Fibroblast of lung (primary cell): ENCODE data around the gene ADRM1. TPM values are rescaled to one million over a fixed set of nuclear protein-coding genes. Genes with fewer than 3 reads are reported as not detected.

ENCODE experiments used
- DNase-seq, 2 donors: peaks; one replicate each; pipeline versions ENCODE4 v3.0.0 to v3.0.0-alpha.2; 2010; ENCODE audit warnings: low read depth in 2 of 2
- H2AFZ ChIP-seq: 2 replicates; pipeline ENCODE4 v1.5.1; 2012; ENCODE audit warnings: low read length, control low read depth, inconsistent platforms
- H3K27ac ChIP-seq: 2 replicates; pipeline ENCODE4 v1.5.1; 2011; ENCODE audit warnings: low read length, control low read depth; ENCODE audit not compliant: insufficient read depth
- H3K27me3 ChIP-seq: 2 replicates; pipeline ENCODE4 v1.5.1; 2011; ENCODE audit warnings: mild to moderate bottlenecking, low read length; ENCODE audit not compliant: control insufficient read depth, insufficient read depth
- H3K36me3 ChIP-seq: 2 replicates; pipeline ENCODE4 v1.5.1; 2011; ENCODE audit warnings: low read length; ENCODE audit not compliant: control insufficient read depth, insufficient read depth
- H3K4me1 ChIP-seq: 2 replicates; pipeline ENCODE4 v1.5.1; 2011; ENCODE audit warnings: low read length; ENCODE audit not compliant: control insufficient read depth, insufficient read depth; ENCODE audit errors: extremely low read depth
- H3K4me2 ChIP-seq: 2 replicates; pipeline ENCODE4 v1.5.1; 2011; ENCODE audit warnings: low read length, control low read depth; ENCODE audit not compliant: insufficient read depth; ENCODE audit errors: extremely low read depth
- H3K4me3 ChIP-seq, 4 experiments: fragments of 200-600 bp in 1 of 4; sonication (generic) in 1 of 4; replicated peaks in 1 of 4; 2 replicates each; pipeline ENCODE4 v1.5.1; 2011 to 2016; ENCODE audit warnings: low read length in 4 of 4, low read depth in 3 of 4, mild to moderate bottlenecking in 3 of 4, control low read depth in 2 of 4, inconsistent platforms in 1 of 4, mixed read lengths in 1 of 4; ENCODE audit not compliant: insufficient read depth in 1 of 4; ENCODE audit errors: control extremely low read depth in 1 of 4
- H3K79me2 ChIP-seq: 2 replicates; pipeline ENCODE4 v1.5.1; 2012; ENCODE audit warnings: mild to moderate bottlenecking, low read length, inconsistent platforms; ENCODE audit not compliant: control insufficient read depth, insufficient read depth
- H3K9ac ChIP-seq: 2 replicates; pipeline ENCODE4 v1.5.1; 2011; ENCODE audit warnings: mild to moderate bottlenecking, low read length, control low read depth; ENCODE audit not compliant: insufficient read depth
- H3K9me3 ChIP-seq: 2 replicates; pipeline ENCODE4 v1.5.1; 2012; ENCODE audit warnings: low read depth, low read length; ENCODE audit not compliant: control insufficient read depth, insufficient read depth
- H4K20me1 ChIP-seq: 2 replicates; pipeline ENCODE4 v1.5.1; 2011; ENCODE audit warnings: low read length; ENCODE audit not compliant: control insufficient read depth, insufficient read depth; ENCODE audit errors: extremely low read depth
- CTCF ChIP-seq, 2 donors: IDR thresholded peaks in 1 of 2; conservative IDR thresholded peaks in 1 of 2; 1 replicate in 1 of 2; 2 replicates in 1 of 2; pipeline ENCODE4 v1.5.1; 2011 to 2012; ENCODE audit warnings: low read length in 2 of 2, control low read depth in 1 of 2, inconsistent platforms in 1 of 2, low read depth in 1 of 2, mild to moderate bottlenecking in 1 of 2
- EZH2 ChIP-seq: IDR thresholded peaks from 2 replicates; pipeline ENCODE4 v1.5.1; 2012; ENCODE audit warnings: low read length, control low read depth, mild to moderate bottlenecking; ENCODE audit errors: missing control alignments
- polyA plus RNA-seq, 2 donors: library from polyadenylated mRNA; depleted of rRNA in 1 of 2; stranded (reverse) in 1 of 2; unstranded in 1 of 2; fragments of >200 nt; gene quantifications; 2 replicates each; pipeline ENCODE4 v1.2.1, GENCODE V29; 2011 to 2012; ENCODE audit warnings: missing spikeins in 1 of 2
- total RNA-seq: library from RNA; depleted of rRNA; stranded (reverse); fragments of >200 nt; gene quantifications from 2 replicates; pipeline ENCODE4 v1.2.1, GENCODE V29; 2014

The ADRM1 gene
- total and polyA plus RNA-seq, 2 donors (not counting 1 experiment from before 2014, with no cell fraction given), result 41.2 to 71.3 TPM

GRCh38 chr20:62337558-62338293 is 34.9 kb downstream of the ADRM1 start:
- Histone ChIP-seq H4K20me1 (no peaks in the 10 kb centered on the region), H3K9ac (no peak overlapping the region), H3K4me1 (no peaks in the 10 kb centered on the region), H3K79me2 (no peaks in the 10 kb centered on the region), H3K27me3 (no peaks in the 10 kb centered on the region), H3K27ac (no peak overlapping the region), H3K4me3 (no peak overlapping the region), H3K4me2 (no peak overlapping the region), H2AFZ (no peak overlapping the region), H3K9me3 (no peaks in the 10 kb centered on the region), H3K36me3 (peaks cover 23% of the 10 kb centered on the region)
- no peak for DNase-seq
- TF ChIP-seq CTCF (conservative IDR thresholded peaks at IDR 0.05 in 1 of 2, IDR thresholded peaks at IDR 0.05 in 1 of 2; ENCODE audit: low read depth in 1 of 2, low read length in 2 of 2) (no peak), EZH2 (no peak)

GRCh38 chr20:62338294-62338620 is 35.5 kb downstream of the ADRM1 start:
- Histone ChIP-seq H3K27ac (no peak overlapping the region), H4K20me1 (no peaks in the 10 kb centered on the region), H3K4me1 (no peaks in the 10 kb centered on the region), H3K36me3 (peaks cover 23% of the 10 kb centered on the region), H2AFZ (no peak overlapping the region), H3K4me3 (no peak overlapping the region), H3K79me2 (no peaks in the 10 kb centered on the region), H3K9ac (no peak overlapping the region), H3K4me2 (no peak overlapping the region), H3K27me3 (no peaks in the 10 kb centered on the region), H3K9me3 (no peaks in the 10 kb centered on the region)
- no peak for DNase-seq
- no peak for TF ChIP-seq EZH2
- no peak for TF ChIP-seq CTCF (conservative IDR thresholded peaks at IDR 0.05 in 1 of 2, IDR thresholded peaks at IDR 0.05 in 1 of 2; ENCODE audit: low read depth in 1 of 2, low read length in 2 of 2)

GRCh38 chr20:62339647-62340062 is 36.9 kb downstream of the ADRM1 start:
- H3K4me1 ChIP-seq, result no peaks in the 10 kb centered on the region
- TF ChIP-seq CTCF (conservative IDR thresholded peaks at IDR 0.05 in 1 of 2, IDR thresholded peaks at IDR 0.05 in 1 of 2; ENCODE audit: low read depth in 1 of 2, low read length in 2 of 2), result no peak
- no peak for TF ChIP-seq EZH2
- no peaks in the 10 kb centered on the region for H3K9me3 ChIP-seq
- H4K20me1 ChIP-seq, result no peaks in the 10 kb centered on the region
- peaks cover 14% of the 10 kb centered on the region for H3K36me3 ChIP-seq
- DNase-seq, result no peak
- H3K27ac ChIP-seq, result no peak overlapping the region
- no peak overlapping the region for H3K4me2 ChIP-seq
- H2AFZ ChIP-seq, result no peak overlapping the region
- no peaks in the 10 kb centered on the region for H3K27me3 ChIP-seq
- no peak overlapping the region for H3K4me3 ChIP-seq
- H3K9ac ChIP-seq, result no peak overlapping the region
- no peaks in the 10 kb centered on the region for H3K79me2 ChIP-seq
